HG03064 (cell line): ENCODE results near the gene SUSD3.
"Not testable (repeated sequence)": the region's sequence is repeated elsewhere in the genome, so short reads cannot be mapped to it uniquely, and the experiment has no call there.

Experiments used
- ATAC-seq: cut with Tn5 transposase; IDR thresholded peaks from one replicate; pipeline ENCODE4 v1.9.1; 2021; ENCODE audit warnings: low read depth; ENCODE audit not compliant: unreplicated experiment

Gene SUSD3

DNA sequence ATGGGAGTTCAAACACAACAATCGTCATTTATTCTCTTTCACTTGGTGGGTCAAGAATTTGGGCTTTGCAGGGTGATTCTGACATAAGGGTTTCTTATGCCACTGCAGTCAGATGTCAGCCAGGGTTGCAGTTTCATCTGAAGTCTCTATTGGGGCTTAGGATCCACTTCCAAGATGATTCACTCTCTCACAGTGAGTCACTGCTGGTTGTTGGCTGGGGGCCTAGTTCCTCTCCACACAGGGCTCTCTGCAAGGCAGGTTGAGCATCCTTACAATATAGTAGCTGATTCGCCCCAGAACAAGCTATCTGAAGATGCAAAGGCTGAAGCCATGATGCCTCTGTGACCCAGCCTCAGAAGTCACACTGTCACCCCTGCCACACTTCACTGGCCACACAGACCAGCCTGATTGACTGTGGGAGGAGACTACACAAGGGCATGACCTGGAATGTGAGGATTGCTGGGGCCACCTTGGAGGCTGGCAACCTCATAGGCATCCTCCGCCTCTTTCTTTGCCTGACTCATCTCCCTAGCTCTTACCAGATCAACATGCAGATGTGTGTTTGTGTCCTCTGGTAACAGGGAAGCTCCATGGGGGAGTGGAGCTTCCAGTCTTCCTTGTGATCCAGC lies 33.1 kb downstream of the SUSD3 start:
- no peak for ATAC-seq

DNA sequence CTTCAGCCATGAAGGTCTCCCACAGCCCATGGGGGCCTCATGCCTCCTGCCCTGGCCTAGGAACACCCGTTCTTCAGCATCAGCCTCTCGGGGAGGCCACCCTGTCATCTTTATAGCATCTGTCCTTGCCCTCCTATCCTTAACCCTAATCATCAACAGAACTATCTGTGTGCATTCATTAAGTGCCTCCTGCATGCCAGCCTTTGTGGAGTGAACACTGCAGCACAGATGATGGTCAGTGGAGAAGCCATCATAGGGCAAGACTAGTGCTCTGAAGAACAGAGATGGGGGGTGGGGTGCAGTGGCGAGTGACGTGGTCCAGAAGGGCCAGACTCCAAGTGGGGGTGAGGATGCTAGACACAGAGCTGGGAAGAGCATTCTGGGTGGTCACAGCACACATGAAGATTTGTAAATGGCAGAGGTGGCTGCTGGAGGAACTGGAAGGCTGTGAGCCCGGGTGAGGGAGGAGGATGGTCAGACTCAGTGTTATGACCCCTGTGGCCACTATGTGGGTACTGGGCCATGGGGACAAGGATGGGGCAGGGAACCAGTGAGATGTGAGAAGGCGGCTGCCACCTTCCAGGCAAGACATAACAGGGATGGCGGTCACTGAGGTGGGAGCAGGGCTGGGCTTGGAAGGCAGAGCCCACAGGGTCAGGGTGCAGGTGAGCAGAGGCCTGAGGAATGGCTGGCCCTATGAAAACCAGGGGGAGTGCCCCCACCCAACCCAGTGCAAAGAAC lies 33.9 kb downstream of the SUSD3 start:
- ATAC-seq = no peak

DNA sequence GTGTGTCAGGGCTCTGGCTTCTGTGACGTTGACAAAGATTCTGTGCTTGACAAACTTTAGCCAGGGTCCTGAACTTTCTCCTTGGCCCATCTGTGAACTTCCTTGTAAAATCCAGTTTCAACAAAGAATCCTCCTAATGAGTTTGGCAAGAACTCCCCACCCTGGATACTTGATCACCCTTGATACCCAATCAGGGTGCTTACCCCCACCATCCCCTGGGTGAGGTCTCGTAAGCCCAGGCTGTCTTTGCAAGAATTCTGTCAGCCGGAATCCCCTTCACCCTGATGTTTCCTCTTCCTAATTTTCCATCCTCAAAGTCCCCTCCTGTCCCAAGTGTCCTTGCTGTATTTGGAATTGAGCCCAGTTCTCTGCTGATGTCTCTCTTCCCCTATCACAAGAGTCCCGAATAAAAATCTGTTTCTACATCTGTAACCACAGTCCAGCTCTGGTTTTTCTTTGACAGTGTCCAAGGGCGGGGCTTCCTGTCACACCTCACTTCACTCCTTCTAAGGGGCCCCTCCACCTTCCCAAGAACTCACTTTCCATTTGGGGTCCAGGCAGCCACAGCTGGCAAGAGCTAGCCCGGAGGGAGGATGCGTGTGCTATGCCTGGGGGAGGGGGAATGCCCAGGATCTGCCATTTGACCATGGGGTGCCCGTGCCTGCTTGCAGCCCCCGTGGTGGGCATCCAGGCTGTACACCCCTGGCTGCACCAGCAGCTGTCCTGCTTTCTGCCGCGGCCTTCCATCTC lies 34.8 kb downstream of the SUSD3 start:
- no peak for ATAC-seq

DNA sequence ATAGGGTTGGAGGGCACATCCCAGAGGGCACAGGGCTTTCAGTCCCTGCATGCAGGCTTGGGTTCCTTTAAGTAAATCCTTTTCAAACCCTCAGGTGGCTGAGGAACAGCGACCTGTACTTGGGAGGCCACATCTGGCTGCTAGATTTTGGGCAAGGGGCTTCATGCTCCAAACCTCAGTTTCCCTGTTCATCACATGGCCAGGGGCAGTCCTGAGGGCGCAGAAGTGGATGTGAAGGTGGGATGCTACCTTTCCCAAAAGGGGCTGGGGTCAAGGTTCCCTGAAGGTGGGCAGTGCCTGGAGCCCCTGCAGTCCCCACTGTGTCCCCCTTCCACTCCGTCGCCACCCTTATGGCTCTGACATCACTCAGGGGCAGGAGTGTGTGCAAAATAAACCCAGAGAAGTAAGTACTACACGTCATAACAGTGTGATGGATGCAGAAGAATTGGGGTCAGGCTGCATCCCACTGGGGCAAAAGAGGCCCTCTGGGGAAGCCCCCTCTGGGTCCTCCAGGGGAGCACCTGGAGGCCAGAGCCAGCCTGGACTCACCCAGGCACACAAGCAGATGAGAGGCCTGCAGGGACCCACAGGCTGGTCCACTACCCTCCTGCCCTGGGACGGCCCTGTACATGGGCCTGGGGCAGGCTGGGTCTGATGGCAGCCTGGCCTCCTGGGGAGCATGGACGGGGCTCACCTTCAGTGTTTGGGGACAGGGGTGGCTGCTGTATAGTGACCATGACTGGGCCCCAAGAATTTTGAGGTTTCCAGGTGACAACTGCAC lies 35.6 kb downstream of the SUSD3 start:
- no peak for ATAC-seq

DNA sequence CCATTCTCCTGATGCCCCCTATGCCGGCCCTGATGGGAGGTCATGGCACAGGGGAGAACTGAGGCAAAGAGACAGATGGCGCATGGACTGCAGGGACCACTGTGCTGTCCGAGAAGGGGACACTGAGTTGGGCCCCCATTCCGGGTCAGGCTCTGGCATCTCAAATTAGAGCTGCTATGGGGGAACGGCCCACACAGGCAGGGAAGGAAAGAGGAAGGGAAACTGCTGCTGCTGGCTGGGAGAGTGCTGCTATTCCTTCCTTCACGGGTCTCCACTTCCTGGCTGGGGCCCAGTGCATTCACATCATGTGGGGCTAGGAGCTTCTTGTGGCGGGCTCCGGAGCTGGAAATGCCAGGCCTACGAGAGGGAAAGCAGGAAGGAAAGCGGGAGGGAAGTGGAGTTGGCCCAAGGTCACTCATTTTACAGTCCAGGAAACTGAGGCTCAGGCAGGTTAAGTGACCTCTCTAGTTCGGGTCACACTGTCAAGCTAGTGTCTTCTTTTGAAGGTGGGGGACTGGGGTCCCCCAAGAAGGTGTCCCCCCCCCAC lies 36.2 kb downstream of the SUSD3 start:
- no peak for ATAC-seq

DNA sequence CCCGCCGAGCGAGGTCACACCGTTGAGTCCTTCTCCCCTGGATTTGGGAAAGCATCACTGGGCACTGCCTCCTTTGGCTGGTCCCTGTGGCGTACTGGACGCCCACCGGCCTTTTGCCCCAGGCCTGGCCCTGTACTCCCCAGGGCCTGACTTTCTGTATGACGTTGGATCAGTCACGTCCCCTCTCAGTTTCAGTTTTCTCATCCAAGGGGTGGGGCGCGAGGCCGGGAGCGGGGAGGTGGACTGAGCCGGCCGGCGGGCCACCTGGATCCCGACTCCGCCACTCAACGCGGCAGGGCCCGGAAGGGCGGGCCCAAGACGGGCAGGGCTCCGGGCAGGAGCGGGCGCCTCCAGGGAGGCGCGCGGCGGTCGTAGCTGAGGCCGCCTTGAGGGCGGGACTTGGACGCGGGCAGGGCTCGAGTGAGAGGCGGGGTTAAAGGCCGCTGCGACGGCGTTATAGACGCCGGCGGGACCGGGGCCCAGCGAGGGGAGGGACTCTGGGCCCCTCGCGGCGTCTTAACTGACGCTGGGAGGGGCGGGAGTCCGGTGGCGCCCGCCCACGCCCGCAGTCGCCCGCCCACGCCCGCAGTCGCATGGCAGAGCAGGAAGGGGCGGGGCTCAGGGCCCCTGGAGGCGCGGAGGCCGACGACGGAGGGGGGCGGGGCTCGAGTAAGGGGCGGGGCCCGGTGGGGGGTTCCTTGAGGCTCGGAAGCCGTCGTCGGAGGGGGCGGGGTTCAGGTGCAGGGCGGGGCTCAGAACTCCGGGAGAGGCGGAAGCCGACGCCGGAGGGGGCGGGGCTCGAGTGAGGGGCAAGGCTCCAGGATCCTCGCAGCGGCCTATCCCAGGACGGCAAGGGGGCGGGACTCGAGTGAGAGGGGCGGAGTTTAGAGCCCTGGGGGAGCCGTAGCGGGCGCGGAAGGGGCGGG lies 37.0 kb downstream of the SUSD3 start:
- peak; percentile 49 for ATAC-seq

DNA sequence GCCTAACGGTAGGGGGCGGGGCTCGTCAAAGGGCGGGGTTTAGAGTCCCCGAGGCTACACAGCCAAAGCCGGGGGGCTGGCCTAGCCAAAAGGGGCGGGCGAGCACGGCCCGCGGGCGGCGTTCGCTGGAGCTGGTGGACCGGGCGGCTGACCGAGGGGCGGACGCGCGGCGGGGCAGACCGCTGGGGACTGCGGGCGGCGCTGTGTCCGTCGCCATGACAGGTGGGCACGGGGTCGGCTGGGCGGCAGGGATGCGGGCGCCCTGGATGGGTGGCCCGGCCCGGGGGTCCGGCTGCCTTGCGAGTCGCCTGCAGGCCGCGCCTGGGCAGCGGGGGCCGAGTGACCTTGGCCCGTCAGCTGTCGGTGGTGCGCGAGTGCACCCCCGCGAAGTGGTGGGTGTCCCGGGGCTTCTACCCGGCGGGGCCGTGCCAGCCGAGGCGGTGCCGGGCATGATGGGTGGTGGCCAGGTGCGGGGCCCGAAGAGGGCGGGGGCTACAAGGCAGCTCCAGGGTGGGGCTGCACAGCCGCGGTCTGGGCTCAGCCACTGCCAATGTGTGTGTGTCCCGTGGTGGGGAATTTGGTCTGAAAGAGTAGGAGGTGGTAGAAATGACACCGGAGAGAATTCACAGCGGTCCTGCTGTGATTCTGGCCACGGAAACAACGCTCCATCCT lies 37.8 kb downstream of the SUSD3 start, which contains the start of gene CARD19:
CARD19 (plus strand) TSS at position 87 of the 672 bp plus-strand sequence; CDS start at position 216, 129 bp downstream.
- peak; percentile 12 for ATAC-seq

DNA sequence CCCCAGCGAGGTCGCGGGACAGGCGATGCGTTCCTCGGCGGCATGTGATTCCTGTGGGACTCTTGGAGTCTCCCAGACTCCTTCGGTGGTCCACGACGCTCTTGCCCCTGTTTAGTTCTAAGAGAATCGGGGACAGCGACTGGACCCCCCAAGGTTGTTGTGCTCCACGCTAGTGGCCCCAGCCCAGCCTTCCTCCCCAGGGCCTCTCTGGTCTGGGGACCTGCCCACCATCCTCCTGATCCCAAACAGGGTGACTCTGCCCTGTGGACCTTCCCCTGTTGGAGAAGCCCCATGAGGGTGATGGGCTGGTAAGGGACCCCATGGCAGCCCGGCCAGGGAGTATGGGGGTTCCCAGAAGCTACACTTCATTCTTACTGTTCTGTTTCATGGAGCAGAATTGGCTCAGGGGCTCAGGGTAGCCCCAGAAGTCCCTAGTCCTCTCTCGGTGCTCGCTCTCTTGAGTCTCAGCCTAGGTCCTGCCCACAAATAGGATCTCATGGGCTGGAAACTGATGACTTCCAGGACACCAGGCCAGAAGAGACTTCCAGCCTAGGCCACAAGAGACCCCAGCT lies 38.4 kb downstream of the SUSD3 start:
- ATAC-seq = no peak

DNA sequence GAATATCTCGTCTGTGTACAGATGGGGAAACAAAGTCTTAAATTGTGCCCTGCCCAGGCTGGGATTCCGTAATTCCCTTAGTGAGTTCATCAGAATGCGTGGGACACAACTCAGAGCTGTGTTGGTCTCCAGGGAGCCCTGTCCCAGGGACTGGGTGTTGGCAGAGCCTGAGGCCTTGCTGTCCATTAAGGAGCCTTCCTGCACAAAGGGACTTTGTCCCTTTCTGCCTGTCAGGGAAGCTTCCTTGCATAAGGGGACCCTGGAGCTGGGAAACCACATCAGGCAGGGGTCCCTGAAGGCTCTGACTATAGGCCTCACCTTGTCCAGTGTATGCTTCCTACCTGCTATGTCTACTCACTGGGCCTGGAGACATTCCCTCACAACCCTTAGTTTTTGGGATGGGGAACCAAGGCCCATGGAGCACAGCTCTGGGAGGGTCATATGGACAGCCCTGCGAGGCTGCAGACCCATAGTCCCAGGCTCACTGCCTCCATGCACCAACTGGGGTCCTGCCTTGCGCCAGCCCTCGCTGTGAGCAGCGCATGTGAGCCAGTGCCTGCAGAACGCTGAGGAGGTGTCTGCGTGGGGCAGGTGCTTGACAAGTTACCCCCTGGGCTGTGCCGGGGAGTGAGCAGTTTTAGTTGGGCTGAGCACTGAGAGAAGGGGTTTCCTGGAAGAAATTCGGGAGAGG lies 39.2 kb downstream of the SUSD3 start:
- ATAC-seq = no peak

DNA sequence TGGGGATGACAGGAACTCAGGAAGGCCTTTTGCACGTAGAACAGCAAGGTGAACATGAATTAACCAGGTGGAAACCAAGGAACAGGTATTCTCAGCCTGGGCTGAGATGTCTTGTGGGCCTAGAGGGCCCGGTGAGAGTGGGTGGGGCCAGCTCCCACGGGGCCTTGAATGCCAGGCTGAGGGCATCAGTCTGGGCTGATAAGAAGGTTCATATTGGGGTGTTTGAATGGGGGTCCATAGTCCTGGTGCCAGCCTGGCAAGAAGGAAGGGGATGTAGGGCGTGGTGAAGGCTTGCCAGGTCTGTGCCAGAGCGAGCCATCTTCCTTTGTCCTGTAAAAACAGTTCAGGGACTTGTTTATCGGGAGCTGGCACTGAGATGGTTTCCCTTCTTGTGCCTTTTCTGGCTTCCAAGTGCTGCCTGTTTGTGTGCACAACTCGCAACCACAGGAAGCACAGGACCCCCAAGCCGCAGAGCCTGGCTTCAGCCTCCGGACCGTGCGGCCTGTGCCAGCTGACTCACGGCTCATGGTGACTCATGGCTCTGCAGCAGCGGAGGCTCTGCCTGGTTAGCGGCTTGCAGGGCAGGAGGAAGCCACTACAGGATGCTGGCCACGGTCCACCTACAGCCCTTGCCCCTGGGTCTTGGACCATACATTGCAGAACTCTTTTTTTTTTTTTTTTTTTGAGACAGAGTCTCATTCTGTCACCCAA lies 39.9 kb downstream of the SUSD3 start:
- ATAC-seq = no peak

DNA sequence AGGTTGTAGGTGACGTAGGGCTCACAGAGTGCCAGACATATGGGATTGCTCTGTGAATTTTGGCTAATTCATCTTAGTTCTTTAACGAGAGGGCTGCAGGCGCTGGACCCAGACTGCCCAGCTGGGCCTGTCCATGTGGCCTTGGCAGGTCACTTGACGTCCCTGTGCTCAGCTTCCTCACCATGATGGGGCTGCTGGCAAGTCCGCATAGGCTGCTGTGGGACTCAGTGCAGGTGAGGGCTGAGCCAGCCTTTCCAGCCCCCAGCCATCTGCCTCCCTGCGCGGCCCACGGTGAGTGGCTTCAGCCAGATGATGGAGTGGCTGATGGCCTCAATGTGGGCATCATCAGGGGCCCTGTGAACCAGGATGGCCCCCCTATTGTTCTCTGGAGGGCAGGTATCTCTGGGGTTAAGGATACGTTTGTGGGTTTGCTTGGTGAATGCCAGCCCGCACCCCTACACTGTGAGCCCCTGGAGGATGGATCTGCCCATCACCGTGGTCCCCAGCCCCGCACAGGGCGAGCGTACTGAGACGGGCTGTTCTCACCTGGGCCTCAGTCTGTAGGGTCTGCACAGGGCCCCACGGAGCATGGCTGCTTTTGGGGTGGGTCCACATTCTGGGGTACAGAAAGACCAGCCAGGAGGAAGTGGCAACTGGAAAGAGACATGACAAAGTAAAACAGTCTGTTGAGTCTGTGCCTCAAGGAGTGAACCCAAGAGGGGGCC lies 41.2 kb downstream of the SUSD3 start:
- no peak for ATAC-seq

DNA sequence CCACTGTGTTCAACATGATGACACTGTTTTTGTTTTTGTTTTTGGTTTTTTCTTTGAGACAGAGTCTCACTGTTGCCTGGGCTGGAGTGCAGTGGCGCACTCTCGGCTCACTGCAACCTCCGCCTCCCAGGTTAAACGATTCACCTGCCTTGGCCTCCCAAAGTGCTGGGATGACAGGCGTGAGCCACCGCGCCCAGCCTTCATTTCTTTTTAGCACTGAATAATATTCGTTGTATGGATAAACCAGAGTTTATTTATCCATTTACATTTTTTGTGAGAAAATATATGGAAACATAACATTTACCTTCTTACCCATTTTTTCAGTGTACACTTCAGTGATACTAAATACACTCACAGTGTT lies 41.8 kb downstream of the SUSD3 start:
- ATAC-seq = no peak

DNA sequence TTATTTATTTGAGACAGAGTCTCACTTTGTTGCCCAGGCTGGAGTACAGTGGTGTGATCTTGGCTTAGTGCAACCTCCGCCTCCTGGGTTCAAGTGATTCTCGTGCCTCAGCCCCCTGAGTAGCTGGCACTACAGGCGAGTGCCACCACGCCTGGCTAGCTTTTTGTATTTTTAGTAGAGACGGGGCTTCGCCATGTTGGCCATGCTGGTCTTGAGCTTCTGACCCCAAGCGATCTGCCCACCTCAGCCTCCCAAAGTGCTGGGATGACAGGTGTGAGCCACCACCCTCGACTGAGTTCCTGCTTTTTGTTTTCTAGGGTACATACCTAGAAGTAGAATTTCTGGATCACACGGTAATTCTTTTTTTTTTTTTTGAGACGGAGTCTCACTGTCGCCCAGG lies 42.6 kb downstream of the SUSD3 start:
- ATAC-seq = not testable (repeated sequence)

DNA sequence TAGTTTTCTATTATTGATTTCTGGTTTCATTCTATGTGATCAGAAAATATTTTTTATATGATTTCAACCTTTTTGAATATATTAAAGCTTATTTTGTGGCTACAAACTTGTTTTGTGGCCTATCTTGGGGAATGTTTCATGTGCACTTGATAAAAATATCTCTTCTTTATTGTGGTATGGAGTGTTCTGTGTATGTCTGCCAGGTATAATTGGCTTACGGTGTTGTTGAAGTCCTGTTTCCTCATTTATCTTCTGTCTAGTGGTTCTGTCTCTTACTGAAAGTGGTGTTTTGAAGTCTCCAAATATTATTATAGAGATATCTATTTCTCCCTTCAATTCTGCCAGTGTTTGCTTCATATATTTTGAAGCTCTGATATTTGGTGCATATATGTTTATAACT lies 47.1 kb downstream of the SUSD3 start:
- ATAC-seq = no peak

DNA sequence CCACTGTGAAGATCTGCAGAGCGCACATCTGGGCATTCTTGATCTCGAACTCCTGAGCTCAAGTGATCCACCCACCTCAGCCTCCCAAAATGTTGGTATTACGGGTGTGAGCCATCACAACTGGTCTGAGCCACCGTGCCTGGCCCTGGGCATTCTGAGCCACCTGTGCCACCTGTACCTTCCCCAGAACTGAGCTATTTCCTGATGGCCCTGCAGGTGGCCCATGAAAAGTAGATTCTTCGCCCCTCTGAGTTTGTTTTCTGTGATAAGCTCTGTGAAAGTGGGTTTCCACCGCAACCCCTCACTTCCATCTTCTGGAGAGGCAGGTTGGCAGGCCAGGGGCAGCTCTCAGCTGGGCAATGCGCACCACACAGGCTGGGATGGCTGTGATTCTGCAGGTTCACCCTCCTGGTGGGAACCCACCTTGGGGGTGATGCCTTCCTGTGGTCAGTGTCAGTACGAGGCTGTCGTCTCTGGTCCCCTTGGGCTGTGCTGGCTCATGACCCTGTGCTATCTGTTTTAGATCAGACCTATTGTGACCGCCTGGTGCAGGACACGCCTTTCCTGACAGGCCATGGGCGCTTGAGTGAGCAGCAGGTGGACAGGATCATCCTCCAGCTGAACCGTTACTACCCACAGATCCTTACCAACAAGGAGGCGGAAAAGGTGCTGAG lies 48.8 kb downstream of the SUSD3 start:
- no peak for ATAC-seq

DNA sequence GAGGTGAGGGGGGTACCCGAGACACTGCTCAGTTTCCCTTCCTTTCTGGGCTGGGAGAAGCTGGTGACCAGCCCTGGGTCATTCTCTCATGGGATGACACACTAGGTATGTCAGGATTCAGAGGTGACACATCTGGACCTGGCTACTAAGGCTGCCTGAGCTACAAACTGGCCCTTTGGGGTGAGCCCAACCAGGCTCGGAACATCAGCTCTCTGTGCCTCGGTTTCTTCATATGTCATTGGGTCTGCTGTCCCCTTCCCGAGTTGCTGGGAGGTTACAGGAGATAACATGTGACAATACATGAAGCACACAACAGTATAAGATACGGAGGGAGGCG lies 49.3 kb downstream of the SUSD3 start:
- ATAC-seq = no peak
